Raji (cell line): ENCODE measurements around the gene SUN1.
A peak's percentile ranks its signal among the peaks of the same experiment; 100 is the strongest.

Experiments used
- POLR2A ChIP-seq: IDR thresholded peaks from 2 replicates; pipeline ENCODE4 v1.6.1; 2011; ENCODE audit warnings: low read depth, low read length, control low read depth; ENCODE audit not compliant: insufficient read depth

SUN1 gene

GRCh38 chr7:876077-876971 lies 44.0 kb downstream of the SUN1 start, which contains the start of gene GET4:
TSS of gene GET4 (plus strand) at chr7:876554. CDS start at chr7:876646, 92 bp downstream.
- peak; percentile 93 for TF ChIP-seq POLR2A

GRCh38 chr7:876972-877311 lies 44.7 kb downstream of the SUN1 start:
- TF ChIP-seq POLR2A = no peak

GRCh38 chr7:877312-878232 lies 45.3 kb downstream of the SUN1 start:
- no peak for TF ChIP-seq POLR2A

GRCh38 chr7:879093-879492 lies 46.8 kb downstream of the SUN1 start:
- TF ChIP-seq POLR2A = no peak

GRCh38 chr7:879706-880105 lies 47.4 kb downstream of the SUN1 start:
- TF ChIP-seq POLR2A = no peak

- TF ChIP-seq POLR2A = no peak
These were observed 48.2 kb downstream of the SUN1 start for GRCh38 chr7:880450-880849.

- TF ChIP-seq POLR2A = no peak
These were observed 49.4 kb downstream of the SUN1 start for GRCh38 chr7:881441-882234.

- no peak for TF ChIP-seq POLR2A
These were observed 50.2 kb downstream of the SUN1 start for GRCh38 chr7:882336-883035.

- TF ChIP-seq POLR2A = no peak
These were observed 51.1 kb downstream of the SUN1 start for GRCh38 chr7:883055-884021.

GRCh38 chr7:884191-885003 lies 52.1 kb downstream of the SUN1 start:
- no peak for TF ChIP-seq POLR2A

- TF ChIP-seq POLR2A = no peak
These were observed 53.1 kb downstream of the SUN1 start for GRCh38 chr7:885261-885892.
